ENCODE data around the gene DPCD.
"Not testable (repeated sequence)": the region's sequence is repeated elsewhere in the genome, so short reads cannot be mapped to it uniquely, and the experiment has no call there.

DPCD gene

GRCh38 chr10:101588879-101589278 lies 758 bp downstream of the DPCD start:
- ATAC-seq, result no peak

- ATAC-seq, result not testable (repeated sequence)
These were observed 5.2 kb downstream of the DPCD start for GRCh38 chr10:101593331-101593730.

- ATAC-seq, result no peak
These were observed 7.7 kb downstream of the DPCD start for GRCh38 chr10:101595591-101596433.

GRCh38 chr10:101597091-101597900 lies 9.2 kb downstream of the DPCD start:
- ATAC-seq, result no peak

- no peak for ATAC-seq
These were observed 13.4 kb downstream of the DPCD start for GRCh38 chr10:101601541-101601940.

GRCh38 chr10:101602761-101603398 lies 14.8 kb downstream of the DPCD start:
- ATAC-seq, result peak; percentile 75 to 83

GRCh38 chr10:101607124-101607523 lies 19.0 kb downstream of the DPCD start:
- no peak for ATAC-seq

GRCh38 chr10:101609481-101609880 lies 21.4 kb downstream of the DPCD start:
- ATAC-seq, result no peak

- ATAC-seq, result peak; percentile 41 to 58
These were observed 23.2 kb downstream of the DPCD start for GRCh38 chr10:101611096-101611905.

- ATAC-seq, result no peak
These were observed 24.0 kb downstream of the DPCD start for GRCh38 chr10:101612086-101612485.

GRCh38 chr10:101612872-101613271 lies 24.8 kb downstream of the DPCD start:
- ATAC-seq, result no peak

- no peak for ATAC-seq
These were observed 25.5 kb downstream of the DPCD start for GRCh38 chr10:101613646-101614045.

GRCh38 chr10:101614663-101615524 lies 26.8 kb downstream of the DPCD start:
- no peak for ATAC-seq

- ATAC-seq, result no peak
These were observed 27.5 kb downstream of the DPCD start for GRCh38 chr10:101615525-101616116.

- ATAC-seq, result no peak
These were observed 28.4 kb downstream of the DPCD start for GRCh38 chr10:101616415-101617101.

- ATAC-seq, result no peak
These were observed 29.1 kb downstream of the DPCD start for GRCh38 chr10:101617102-101617823.

GRCh38 chr10:101617824-101618568 lies 29.9 kb downstream of the DPCD start:
- ATAC-seq, result no peak

GRCh38 chr10:101618871-101619270 lies 30.8 kb downstream of the DPCD start:
- ATAC-seq, result no peak

GRCh38 chr10:101619983-101620382 lies 31.9 kb downstream of the DPCD start:
- ATAC-seq, result no peak
